ENCODE results near the gene SUN3. TPM values are rescaled to one million over a fixed set of nuclear protein-coding genes. Genes with fewer than 3 reads are reported as not detected.

SUN3 gene
- polyA plus RNA-seq, 2 of the 4 experiments (the other 2 are of a cell fraction) = not detected

- Histone ChIP-seq H3K27ac (no peak within 1 kb of the TSS), H3K4me1 (peaks cover 11% of the 10 kb centered on the region; the same call in 1 of the 3 replicates), H3K9me3 (no peaks in the 10 kb centered on the region), H3K4me3 (peak within 1 kb of the TSS; percentile 76), H3K4me2 (peak within 1 kb of the TSS; percentile 100)
- ATAC-seq = peak; percentile 98 to 99
- ChIA-PET CTCF (interaction anchor here (0.6 to 6.5 kb wide), 6 partner anchors 9 to 74 kb away, joined by 3 to 35 read pairs (median 4); no protein-coding TSS in a partner anchor), POLR2A (interaction anchor here (1.4 kb wide), 1 partner anchor 53 kb away, joined by 4 read pairs; the partner anchor contains the start of gene UPP1)
- TF ChIP-seq JUNB (IDR thresholded peaks at IDR 0.05) (no peak), RCOR1 (IDR thresholded peaks at IDR 0.05; ENCODE audit: low read depth, low read length) (no peak), CTCF (IDR thresholded peaks at IDR 0.05) (0 out of 3 replicates have a peak, but pooled peaks have one; percentile 13), RAD21 (conservative IDR thresholded peaks at IDR 0.05 in 1 of 2, IDR thresholded peaks at IDR 0.05 in 1 of 2) (peak in 1 of 2 experiments; percentile 43; a peak in 1 of 5 replicates), HDAC2 (IDR thresholded peaks at IDR 0.05) (no peak), MAZ (IDR thresholded peaks at IDR 0.05; ENCODE audit: borderline replicate concordance, low read depth, low read length) (no peak), JUN (IDR thresholded peaks at IDR 0.05) (no peak), MAX (IDR thresholded peaks at IDR 0.05) (peak; percentile 50; the same call in 1 of the 2 replicates), RFX5 (IDR thresholded peaks at IDR 0.05) (peak; percentile 80), EHF (CRISPR knock-in tag; IDR thresholded peaks at IDR 0.05) (no peak), EHMT2 (IDR thresholded peaks at IDR 0.05; ENCODE audit: low read depth) (no peak), SMC3 (IDR thresholded peaks at IDR 0.05) (peak; percentile 8; the same call in 1 of the 3 replicates), BCL3 (IDR thresholded peaks at IDR 0.05) (no peak), PBX3 (IDR thresholded peaks at IDR 0.05) (no peak), MAFK (IDR thresholded peaks at IDR 0.05; ENCODE audit: partially characterized antibody) (no peak), E2F6 (IDR thresholded peaks at IDR 0.05; ENCODE audit: borderline replicate concordance, low read depth) (peak; percentile 95), SREBF2 (IDR thresholded peaks at IDR 0.05) (no peak), FOSB (CRISPR knock-in tag; IDR thresholded peaks at IDR 0.05) (no peak), BHLHE40 (IDR thresholded peaks at IDR 0.05; ENCODE audit: low read depth, low read length) (no peak), MYC (IDR thresholded peaks at IDR 0.05; ENCODE audit: borderline replicate concordance, low read length) (0 out of 2 replicates have a peak, but pooled peaks have one; percentile 37), RNF2 (IDR thresholded peaks at IDR 0.05; ENCODE audit: borderline replicate concordance, low read depth) (peak; percentile 75), POLR2AphosphoS2 (conservative IDR thresholded peaks at IDR 0.05; ENCODE audit: low read length) (no peak), NR3C1 (IDR thresholded peaks at IDR 0.05) (no peak), FOSL2 (IDR thresholded peaks at IDR 0.05) (no peak), FOSL2 (CRISPR knock-in tag; IDR thresholded peaks at IDR 0.05) (no peak)
- DNase-seq (ENCODE audit: low read depth in 1 of 2, low spot score in 1 of 2) = peak; percentile 85 to 97
- FAIRE-seq = peak; percentile 77
- WGBS (ENCODE audit: missing lambda C conversion rate) = 0% methylated on average over 12 of the region's 62 CpGs
Measured at GRCh38 chr7:48035301-48035966, 6.5 kb upstream of the SUN3 start, which contains the start of gene C7orf57. Gene C7orf57 (plus strand): TSS chr7:48035543. CDS start chr7:48036309, 766 bp downstream.

All from A549 (cell line).